Hematopoietic multipotent progenitor cell treated with erythropoietin and hydrocortisone succinate and interleukin-3 and kit ligand, for 15 days (in vitro differentiated cells): ENCODE results near the gene ATP2A3.
"Not testable (repeated sequence)": the region's sequence is repeated elsewhere in the genome, so short reads cannot be mapped to it uniquely, and the experiment has no call there.

Experiments used
- DNase-seq: peaks from one replicate; pipeline ENCODE4 v3.0.0-alpha.2; 2015; ENCODE audit warnings: low spot score

Gene ATP2A3

GRCh38 chr17:3954976-3955672 is 9.1 kb downstream of the ATP2A3 start:
- DNase-seq = no peak

- DNase-seq = no peak
Measured at GRCh38 chr17:3954086-3954485, 10.2 kb downstream of the ATP2A3 start.

- no peak for DNase-seq
Measured at GRCh38 chr17:3953542-3953941, 10.7 kb downstream of the ATP2A3 start.

- DNase-seq = no peak
Measured at GRCh38 chr17:3952186-3952585, 12.1 kb downstream of the ATP2A3 start.

- no peak for DNase-seq
Measured at GRCh38 chr17:3951420-3951819, 12.8 kb downstream of the ATP2A3 start.

- no peak for DNase-seq
Measured at GRCh38 chr17:3951003-3951402, 13.2 kb downstream of the ATP2A3 start.

GRCh38 chr17:3950584-3950983 is 13.7 kb downstream of the ATP2A3 start:
- DNase-seq = no peak

GRCh38 chr17:3949418-3949817 is 14.8 kb downstream of the ATP2A3 start:
- no peak for DNase-seq

GRCh38 chr17:3948551-3948950 is 15.7 kb downstream of the ATP2A3 start:
- DNase-seq = not testable (repeated sequence)

- DNase-seq = no peak
Measured at GRCh38 chr17:3947318-3947810, 16.9 kb downstream of the ATP2A3 start.

- DNase-seq = no peak
Measured at GRCh38 chr17:3946711-3947235, 17.5 kb downstream of the ATP2A3 start.

- DNase-seq = peak; percentile 9
Measured at GRCh38 chr17:3944485-3945388, 19.5 kb downstream of the ATP2A3 start.

GRCh38 chr17:3943240-3943891 is 20.9 kb downstream of the ATP2A3 start:
- DNase-seq = no peak

- no peak for DNase-seq
Measured at GRCh38 chr17:3940965-3941698, 23.1 kb downstream of the ATP2A3 start.

- DNase-seq = no peak
Measured at GRCh38 chr17:3937359-3937758, 26.9 kb downstream of the ATP2A3 start.

GRCh38 chr17:3935825-3936355 is 28.3 kb downstream of the ATP2A3 start:
- no peak for DNase-seq

GRCh38 chr17:3935140-3935542 is 29.1 kb downstream of the ATP2A3 start:
- DNase-seq = peak; percentile 25

GRCh38 chr17:3929764-3930163 is 34.5 kb downstream of the ATP2A3 start:
- DNase-seq = no peak

- DNase-seq = no peak
Measured at GRCh38 chr17:3929181-3929580, 35.1 kb downstream of the ATP2A3 start.

GRCh38 chr17:3928406-3928805 is 35.8 kb downstream of the ATP2A3 start:
- DNase-seq = no peak

GRCh38 chr17:3927628-3928340 is 36.5 kb downstream of the ATP2A3 start:
- DNase-seq = no peak
